Lung (tissue), 12 donors: ENCODE data around the gene HCN2. TPM values are rescaled to one million over a fixed set of nuclear protein-coding genes. Genes with fewer than 3 reads are reported as not detected.

Source experiments
- ATAC-seq: fragments of 200-7000 bp; cut with Tn5 transposase; one replicate; pipeline ENCODE4 v1.9.1; 2020; ENCODE audit warnings: moderate number of reproducible peaks; ENCODE audit not compliant: insufficient read depth, low FRiP score
- DNase-seq, 3 donors: peaks; one replicate each; pipeline ENCODE4 v3.0.0-alpha.2; 2013 to 2017
- H3K27ac ChIP-seq, 2 donors: one replicate each; pipeline ENCODE4 v1.5.1; 2013; ENCODE audit warnings: mild to moderate bottlenecking in 2 of 2, moderate library complexity in 2 of 2, control low read depth in 1 of 2, inconsistent platforms in 1 of 2, low read depth in 1 of 2, low read length in 1 of 2
- H3K27me3 ChIP-seq, 3 donors: one replicate each; pipeline ENCODE4 v1.5.1; 2013; ENCODE audit warnings: low read length in 2 of 3; ENCODE audit not compliant: control insufficient read depth in 3 of 3, insufficient read depth in 3 of 3
- H3K36me3 ChIP-seq, 4 donors: one replicate each; pipeline ENCODE4 v1.5.1; 2013; ENCODE audit warnings: low read length in 4 of 4, mild to moderate bottlenecking in 1 of 4, moderate library complexity in 1 of 4; ENCODE audit not compliant: control insufficient read depth in 4 of 4, insufficient read depth in 4 of 4
- H3K4me1 ChIP-seq, 5 donors: one replicate each; pipeline ENCODE4 v1.5.1; 2013; ENCODE audit warnings: low read length in 5 of 5, mild to moderate bottlenecking in 2 of 5, moderate library complexity in 1 of 5; ENCODE audit not compliant: control insufficient read depth in 5 of 5, insufficient read depth in 5 of 5
- H3K4me3 ChIP-seq: one replicate; pipeline ENCODE4 v1.5.1; 2013; ENCODE audit warnings: mild to moderate bottlenecking, control low read depth, moderate library complexity
- H3K9ac ChIP-seq, 2 donors: one replicate each; pipeline ENCODE4 v1.5.1; 2013; ENCODE audit warnings: low read length in 2 of 2, control low read depth in 1 of 2; ENCODE audit not compliant: insufficient read depth in 1 of 2
- H3K9me3 ChIP-seq, 4 donors: one replicate each; pipeline ENCODE4 v1.5.1; 2013; ENCODE audit warnings: low read length in 3 of 4, mild to moderate bottlenecking in 1 of 4, moderate library complexity in 1 of 4; ENCODE audit not compliant: control insufficient read depth in 4 of 4, insufficient read depth in 3 of 4
- CTCF ChIP-seq: IDR thresholded peaks from 2 replicates; pipeline ENCODE4 v1.5.1; 2012; ENCODE audit warnings: mild to moderate bottlenecking; ENCODE audit errors: control extremely low read depth, extremely low read depth
- WGBS, 2 donors: extraction: QIAGEN DNeasy Blood & Tissue Kit; methylation state at CpG; one replicate each; pipeline ENCODE4 v1.1.7; 2013; 5-methylcytosine and 5-hydroxymethylcytosine counted together
- polyA plus RNA-seq, 2 donors: library from polyadenylated mRNA; stranded (reverse); fragments of 200-250 nt; gene quantifications; one replicate each; pipeline ENCODE4 v1.2.1, GENCODE V29; 2013
- total RNA-seq, 2 donors: library from RNA; depleted of rRNA in 1 of 2; stranded (reverse); fragments of >200 nt in 1 of 2; gene quantifications; one replicate each; pipeline ENCODE4 v1.2.1, GENCODE V29; 2014 to 2021
- donor health status: control.
- donor health status: control.
- donor health status: Bipolar disorder and iron deficiency.
- donor health status: healthy.
- donor health status: DM: yes; HTN: yes; CAD: no.

Gene HCN2
- total and polyA plus RNA-seq, 4 donors: 0.04 to 0.37 (median 0.16) TPM

DNA sequence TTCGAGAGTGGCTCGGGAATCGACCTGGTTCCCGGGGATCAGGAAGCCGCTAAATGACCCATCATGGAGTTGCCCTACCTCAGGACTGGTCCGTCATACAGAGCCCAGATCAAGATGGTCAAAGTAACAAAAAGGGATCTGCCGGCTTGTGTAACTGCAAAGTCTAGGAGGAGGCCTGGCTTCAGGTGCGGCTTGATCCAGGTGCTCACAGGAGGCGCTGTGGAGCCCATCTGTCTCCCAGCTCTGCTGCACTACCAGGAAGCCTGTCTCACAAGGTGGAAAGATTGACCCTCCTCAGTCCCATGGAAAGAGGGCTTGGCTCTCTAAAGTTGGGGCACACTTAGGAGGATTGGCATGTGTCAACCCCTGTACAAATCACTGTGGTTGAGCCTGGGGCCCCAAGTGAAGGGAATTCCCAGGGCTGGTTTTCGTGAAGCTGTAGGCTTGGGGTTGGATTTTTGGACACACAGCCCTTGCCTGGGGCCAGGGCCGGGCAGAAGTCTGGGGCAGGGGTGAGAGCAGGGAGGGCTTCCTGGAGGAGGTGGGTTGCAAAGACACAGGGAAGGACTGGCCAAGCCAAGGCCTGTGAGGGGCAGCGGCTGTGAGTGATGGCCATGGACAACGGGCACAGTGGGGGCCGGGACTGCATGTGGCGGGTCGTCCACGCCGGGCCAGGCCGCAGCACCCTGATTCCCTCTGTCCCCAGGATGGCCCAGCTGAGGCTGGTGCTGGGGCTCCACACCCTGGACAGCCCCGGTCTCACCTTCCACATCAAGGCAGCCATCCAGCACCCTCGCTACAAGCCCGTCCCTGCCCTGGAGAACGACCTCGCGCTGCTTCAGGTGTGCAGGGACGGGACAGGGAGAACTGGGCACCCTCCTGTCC lies 41.6 kb upstream of the HCN2 start:
- no peak overlapping the region for H3K9ac ChIP-seq
- WGBS, 2 donors: 83 to 87% methylated on average over 26 of the region's 26 CpGs
- H3K27ac ChIP-seq: no peak overlapping the region
- no peaks in the 10 kb centered on the region for H3K36me3 ChIP-seq
- no peak overlapping the region for H3K4me3 ChIP-seq
- no peaks in the 10 kb centered on the region for H3K9me3 ChIP-seq
- TF ChIP-seq CTCF: no peak
- DNase-seq (no peak), ATAC-seq (no peak)
- H3K27me3 ChIP-seq: no peaks in the 10 kb centered on the region
- H3K4me1 ChIP-seq: peaks cover 0 to 7% (median 0%) of the 10 kb centered on the region in 5 donors

GRCh38 chr19:548886-549830 lies 40.5 kb upstream of the HCN2 start:
- H3K27me3 ChIP-seq: no peaks in the 10 kb centered on the region
- H3K4me1 ChIP-seq: peaks cover 0 to under 1% (median 0%) of the 10 kb centered on the region in 5 donors
- no peak overlapping the region for H3K4me3 ChIP-seq
- WGBS, 2 donors: 73 to 84% methylated on average over 46 to 52 of the region's 52 CpGs
- no peak for DNase-seq
- H3K27ac ChIP-seq: no peak overlapping the region
- no peak for ATAC-seq
- TF ChIP-seq CTCF: no peak
- H3K9ac ChIP-seq: no peak overlapping the region
- no peaks in the 10 kb centered on the region for H3K36me3 ChIP-seq
- H3K9me3 ChIP-seq: no peaks in the 10 kb centered on the region

DNA sequence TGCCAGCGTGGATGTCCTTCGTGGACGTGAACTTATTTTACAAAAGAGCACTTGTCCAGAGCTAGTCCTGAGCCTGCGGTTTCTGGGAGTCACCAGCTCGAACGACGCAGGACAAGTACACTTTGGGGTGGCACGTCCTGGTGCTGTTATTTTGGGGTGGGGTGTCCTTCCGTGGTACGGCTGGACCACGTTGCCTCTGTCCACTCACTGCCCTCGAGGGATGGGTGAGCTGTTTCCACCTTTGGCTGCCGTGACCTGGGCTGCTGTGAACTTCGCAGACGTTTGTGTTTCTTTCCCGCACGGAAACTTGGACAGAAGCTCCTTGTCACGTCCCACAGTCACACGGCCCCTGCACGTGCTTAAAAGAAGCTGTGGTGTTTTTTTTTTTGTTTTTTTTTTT lies 34.9 kb upstream of the HCN2 start:
- DNase-seq: no peak
- Histone ChIP-seq H3K27ac (no peak overlapping the region), H3K36me3 (no peaks in the 10 kb centered on the region), H3K4me1 (peaks cover 0 to 10% (median 7%) of the 10 kb centered on the region in 5 donors), H3K9me3 (no peaks in the 10 kb centered on the region), H3K9ac (no peak overlapping the region), H3K4me3 (no peak overlapping the region), H3K27me3 (no peaks in the 10 kb centered on the region)
- TF ChIP-seq CTCF: no peak
- ATAC-seq: no peak
- 72 to 87% methylated on average over 20 of the region's 20 CpGs for WGBS, 2 donors
